GM12865 (cell line): ENCODE measurements around the gene FRAS1.

ENCODE experiments used
- DNase-seq: peaks from one replicate; pipeline ENCODE4 v3.0.0; 2010; ENCODE audit warnings: low read depth
- H3K4me3 ChIP-seq: 2 replicates; pipeline ENCODE4 v1.5.1; 2011; ENCODE audit warnings: mild to moderate bottlenecking, low read depth, low read length, control low read depth
- CTCF ChIP-seq: IDR thresholded peaks from 2 replicates; pipeline ENCODE4 v1.5.1; 2011; ENCODE audit warnings: low read length, control low read depth, low read depth, inconsistent platforms; ENCODE audit not compliant: insufficient read depth; ENCODE audit errors: missing control alignments

The FRAS1 gene

GRCh38 chr4:78566834-78567499, 509.8 kb downstream of the FRAS1 start:
- no peak overlapping the region for H3K4me3 ChIP-seq
- no peak for TF ChIP-seq CTCF
- DNase-seq = peak; percentile 57

GRCh38 chr4:78567500-78568060, 510.5 kb downstream of the FRAS1 start:
- no peak for DNase-seq
- no peak for TF ChIP-seq CTCF

GRCh38 chr4:78568640-78569305, 511.6 kb downstream of the FRAS1 start:
- no peak overlapping the region for H3K4me3 ChIP-seq
- DNase-seq = no peak
- TF ChIP-seq CTCF = no peak

More at GRCh38 chr4:78567500-78568060, 510.5 kb downstream of the FRAS1 start:
- no peak overlapping the region for H3K4me3 ChIP-seq

- DNase-seq = no peak
- no peak for TF ChIP-seq CTCF
- no peak overlapping the region for H3K4me3 ChIP-seq
Observed at GRCh38 chr4:78569306-78569821, 512.2 kb downstream of the FRAS1 start.

- TF ChIP-seq CTCF = no peak
- no peak for DNase-seq
- H3K4me3 ChIP-seq = no peak overlapping the region
Observed at GRCh38 chr4:78570117-78570516, 513.0 kb downstream of the FRAS1 start.

- no peak overlapping the region for H3K4me3 ChIP-seq
- TF ChIP-seq CTCF = no peak
- DNase-seq = no peak
Observed at GRCh38 chr4:78571804-78572203, 514.7 kb downstream of the FRAS1 start.
